Measurements from ENCODE around the gene EBF3. TPM values are rescaled to one million over a fixed set of nuclear protein-coding genes. Genes with fewer than 3 reads are reported as not detected.

The EBF3 gene
- total and polyA plus RNA-seq, 2 experiments from 2014 or later = 0.27 to 0.49 TPM

- H2AFZ ChIP-seq = no peak overlapping the region
- no peaks in the 10 kb centered on the region for H3K4me1 ChIP-seq (ENCODE audit: insufficient read depth)
- no peaks in the 10 kb centered on the region for H3K36me3 ChIP-seq (ENCODE audit: insufficient read depth)
- H3K9me2 ChIP-seq (ENCODE audit: insufficient read depth) = no peaks in the 10 kb centered on the region
- H4K20me1 ChIP-seq (replicated peaks; ENCODE audit: insufficient read depth) = no peaks in the 10 kb centered on the region
- H3K79me2 ChIP-seq (replicated peaks; ENCODE audit: insufficient read depth) = no peaks in the 10 kb centered on the region
- DNase-seq (ENCODE audit: low spot score) (no peak), ATAC-seq (no peak)
- H3K27ac ChIP-seq (ENCODE audit: low read depth) = no peak overlapping the region
- Mint-ChIP-seq H3K4me1 (peaks cover 9% of the 10 kb centered on the region), H3K27me3 (ENCODE audit: insufficient read depth, low read depth, poor library complexity) (peaks cover 6% of the 10 kb centered on the region), H3K36me3 (ENCODE audit: low read depth) (peaks cover 3% of the 10 kb centered on the region; the same call in 1 of the 3 replicates), H3K9me3 (peaks cover 4% of the 10 kb centered on the region; the same call in 2 of the 3 replicates), H3K27ac (no peak overlapping the region), H3K4me3 (no peak overlapping the region)
- H3F3A ChIP-seq (replicated peaks; ENCODE audit: low read depth) = no peaks in the 10 kb centered on the region
- H3K27me3 ChIP-seq (ENCODE audit: insufficient read depth) = no peaks in the 10 kb centered on the region
- H3K4me2 ChIP-seq = no peak overlapping the region
- TF ChIP-seq EZH2 (IDR thresholded peaks at IDR 0.05; ENCODE audit: low read depth, unreplicated experiment) = no peak
- no peak for TF ChIP-seq EZH2phosphoT487 (IDR thresholded peaks at IDR 0.05; ENCODE audit: unreplicated experiment)
- no peak for TF ChIP-seq ZNF331 (CRISPR knock-in tag; IDR thresholded peaks at IDR 0.05; ENCODE audit: low read depth)
- TF ChIP-seq, protein P1, sequence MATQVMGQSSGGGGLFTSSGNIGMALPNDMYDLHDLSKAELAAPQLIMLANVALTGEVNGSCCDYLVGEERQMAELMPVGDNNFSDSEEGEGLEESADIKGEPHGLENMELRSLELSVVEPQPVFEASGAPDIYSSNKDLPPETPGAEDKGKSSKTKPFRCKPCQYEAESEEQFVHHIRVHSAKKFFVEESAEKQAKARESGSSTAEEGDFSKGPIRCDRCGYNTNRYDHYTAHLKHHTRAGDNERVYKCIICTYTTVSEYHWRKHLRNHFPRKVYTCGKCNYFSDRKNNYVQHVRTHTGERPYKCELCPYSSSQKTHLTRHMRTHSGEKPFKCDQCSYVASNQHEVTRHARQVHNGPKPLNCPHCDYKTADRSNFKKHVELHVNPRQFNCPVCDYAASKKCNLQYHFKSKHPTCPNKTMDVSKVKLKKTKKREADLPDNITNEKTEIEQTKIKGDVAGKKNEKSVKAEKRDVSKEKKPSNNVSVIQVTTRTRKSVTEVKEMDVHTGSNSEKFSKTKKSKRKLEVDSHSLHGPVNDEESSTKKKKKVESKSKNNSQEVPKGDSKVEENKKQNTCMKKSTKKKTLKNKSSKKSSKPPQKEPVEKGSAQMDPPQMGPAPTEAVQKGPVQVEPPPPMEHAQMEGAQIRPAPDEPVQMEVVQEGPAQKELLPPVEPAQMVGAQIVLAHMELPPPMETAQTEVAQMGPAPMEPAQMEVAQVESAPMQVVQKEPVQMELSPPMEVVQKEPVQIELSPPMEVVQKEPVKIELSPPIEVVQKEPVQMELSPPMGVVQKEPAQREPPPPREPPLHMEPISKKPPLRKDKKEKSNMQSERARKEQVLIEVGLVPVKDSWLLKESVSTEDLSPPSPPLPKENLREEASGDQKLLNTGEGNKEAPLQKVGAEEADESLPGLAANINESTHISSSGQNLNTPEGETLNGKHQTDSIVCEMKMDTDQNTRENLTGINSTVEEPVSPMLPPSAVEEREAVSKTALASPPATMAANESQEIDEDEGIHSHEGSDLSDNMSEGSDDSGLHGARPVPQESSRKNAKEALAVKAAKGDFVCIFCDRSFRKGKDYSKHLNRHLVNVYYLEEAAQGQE (IDR thresholded peaks at IDR 0.05; ENCODE audit: unreplicated experiment) = no peak
- TF ChIP-seq ZNF114 (CRISPR knock-in tag; IDR thresholded peaks at IDR 0.05) = no peak
- TF ChIP-seq NANOG (IDR thresholded peaks at IDR 0.05; ENCODE audit: borderline replicate concordance) = no peak
- TF ChIP-seq STAT1 (IDR thresholded peaks at IDR 0.05; ENCODE audit: unreplicated experiment) = no peak
- TF ChIP-seq CREB1 (CRISPR knock-in tag; IDR thresholded peaks at IDR 0.05; ENCODE audit: low read depth) = no peak
- no peak for TF ChIP-seq JUNB (IDR thresholded peaks at IDR 0.05; ENCODE audit: unreplicated experiment)
- TF ChIP-seq POLR2AphosphoS5 (IDR thresholded peaks at IDR 0.05; ENCODE audit: low read depth) = no peak
- TF ChIP-seq, protein P2, sequence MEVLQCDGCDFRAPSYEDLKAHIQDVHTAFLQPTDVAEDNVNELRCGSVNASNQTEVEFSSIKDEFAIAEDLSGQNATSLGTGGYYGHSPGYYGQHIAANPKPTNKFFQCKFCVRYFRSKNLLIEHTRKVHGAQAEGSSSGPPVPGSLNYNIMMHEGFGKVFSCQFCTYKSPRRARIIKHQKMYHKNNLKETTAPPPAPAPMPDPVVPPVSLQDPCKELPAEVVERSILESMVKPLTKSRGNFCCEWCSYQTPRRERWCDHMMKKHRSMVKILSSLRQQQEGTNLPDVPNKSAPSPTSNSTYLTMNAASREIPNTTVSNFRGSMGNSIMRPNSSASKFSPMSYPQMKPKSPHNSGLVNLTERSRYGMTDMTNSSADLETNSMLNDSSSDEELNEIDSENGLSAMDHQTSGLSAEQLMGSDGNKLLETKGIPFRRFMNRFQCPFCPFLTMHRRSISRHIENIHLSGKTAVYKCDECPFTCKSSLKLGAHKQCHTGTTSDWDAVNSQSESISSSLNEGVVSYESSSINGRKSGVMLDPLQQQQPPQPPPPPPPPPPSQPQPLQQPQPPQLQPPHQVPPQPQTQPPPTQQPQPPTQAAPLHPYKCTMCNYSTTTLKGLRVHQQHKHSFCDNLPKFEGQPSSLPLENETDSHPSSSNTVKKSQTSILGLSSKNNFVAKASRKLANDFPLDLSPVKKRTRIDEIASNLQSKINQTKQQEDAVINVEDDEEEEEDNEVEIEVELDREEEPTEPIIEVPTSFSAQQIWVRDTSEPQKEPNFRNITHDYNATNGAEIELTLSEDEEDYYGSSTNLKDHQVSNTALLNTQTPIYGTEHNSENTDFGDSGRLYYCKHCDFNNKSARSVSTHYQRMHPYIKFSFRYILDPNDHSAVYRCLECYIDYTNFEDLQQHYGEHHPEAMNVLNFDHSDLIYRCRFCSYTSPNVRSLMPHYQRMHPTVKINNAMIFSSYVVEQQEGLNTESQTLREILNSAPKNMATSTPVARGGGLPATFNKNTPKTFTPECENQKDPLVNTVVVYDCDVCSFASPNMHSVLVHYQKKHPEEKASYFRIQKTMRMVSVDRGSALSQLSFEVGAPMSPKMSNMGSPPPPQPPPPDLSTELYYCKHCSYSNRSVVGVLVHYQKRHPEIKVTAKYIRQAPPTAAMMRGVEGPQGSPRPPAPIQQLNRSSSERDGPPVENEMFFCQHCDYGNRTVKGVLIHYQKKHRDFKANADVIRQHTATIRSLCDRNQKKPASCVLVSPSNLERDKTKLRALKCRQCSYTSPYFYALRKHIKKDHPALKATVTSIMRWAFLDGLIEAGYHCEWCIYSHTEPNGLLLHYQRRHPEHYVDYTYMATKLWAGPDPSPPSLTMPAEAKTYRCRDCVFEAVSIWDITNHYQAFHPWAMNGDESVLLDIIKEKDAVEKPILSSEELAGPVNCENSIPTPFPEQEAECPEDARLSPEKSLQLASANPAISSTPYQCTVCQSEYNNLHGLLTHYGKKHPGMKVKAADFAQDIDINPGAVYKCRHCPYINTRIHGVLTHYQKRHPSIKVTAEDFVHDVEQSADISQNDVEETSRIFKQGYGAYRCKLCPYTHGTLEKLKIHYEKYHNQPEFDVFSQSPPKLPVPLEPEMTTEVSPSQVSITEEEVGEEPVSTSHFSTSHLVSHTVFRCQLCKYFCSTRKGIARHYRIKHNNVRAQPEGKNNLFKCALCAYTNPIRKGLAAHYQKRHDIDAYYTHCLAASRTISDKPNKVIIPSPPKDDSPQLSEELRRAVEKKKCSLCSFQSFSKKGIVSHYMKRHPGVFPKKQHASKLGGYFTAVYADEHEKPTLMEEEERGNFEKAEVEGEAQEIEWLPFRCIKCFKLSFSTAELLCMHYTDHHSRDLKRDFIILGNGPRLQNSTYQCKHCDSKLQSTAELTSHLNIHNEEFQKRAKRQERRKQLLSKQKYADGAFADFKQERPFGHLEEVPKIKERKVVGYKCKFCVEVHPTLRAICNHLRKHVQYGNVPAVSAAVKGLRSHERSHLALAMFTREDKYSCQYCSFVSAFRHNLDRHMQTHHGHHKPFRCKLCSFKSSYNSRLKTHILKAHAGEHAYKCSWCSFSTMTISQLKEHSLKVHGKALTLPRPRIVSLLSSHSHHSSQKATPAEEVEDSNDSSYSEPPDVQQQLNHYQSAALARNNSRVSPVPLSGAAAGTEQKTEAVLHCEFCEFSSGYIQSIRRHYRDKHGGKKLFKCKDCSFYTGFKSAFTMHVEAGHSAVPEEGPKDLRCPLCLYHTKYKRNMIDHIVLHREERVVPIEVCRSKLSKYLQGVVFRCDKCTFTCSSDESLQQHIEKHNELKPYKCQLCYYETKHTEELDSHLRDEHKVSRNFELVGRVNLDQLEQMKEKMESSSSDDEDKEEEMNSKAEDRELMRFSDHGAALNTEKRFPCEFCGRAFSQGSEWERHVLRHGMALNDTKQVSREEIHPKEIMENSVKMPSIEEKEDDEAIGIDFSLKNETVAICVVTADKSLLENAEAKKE (CRISPR knock-in tag; IDR thresholded peaks at IDR 0.05) = no peak
- TF ChIP-seq, protein P3, sequence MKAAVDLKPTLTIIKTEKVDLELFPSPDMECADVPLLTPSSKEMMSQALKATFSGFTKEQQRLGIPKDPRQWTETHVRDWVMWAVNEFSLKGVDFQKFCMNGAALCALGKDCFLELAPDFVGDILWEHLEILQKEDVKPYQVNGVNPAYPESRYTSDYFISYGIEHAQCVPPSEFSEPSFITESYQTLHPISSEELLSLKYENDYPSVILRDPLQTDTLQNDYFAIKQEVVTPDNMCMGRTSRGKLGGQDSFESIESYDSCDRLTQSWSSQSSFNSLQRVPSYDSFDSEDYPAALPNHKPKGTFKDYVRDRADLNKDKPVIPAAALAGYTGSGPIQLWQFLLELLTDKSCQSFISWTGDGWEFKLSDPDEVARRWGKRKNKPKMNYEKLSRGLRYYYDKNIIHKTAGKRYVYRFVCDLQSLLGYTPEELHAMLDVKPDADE (IDR thresholded peaks at IDR 0.05) = no peak
- TF ChIP-seq, protein P4, sequence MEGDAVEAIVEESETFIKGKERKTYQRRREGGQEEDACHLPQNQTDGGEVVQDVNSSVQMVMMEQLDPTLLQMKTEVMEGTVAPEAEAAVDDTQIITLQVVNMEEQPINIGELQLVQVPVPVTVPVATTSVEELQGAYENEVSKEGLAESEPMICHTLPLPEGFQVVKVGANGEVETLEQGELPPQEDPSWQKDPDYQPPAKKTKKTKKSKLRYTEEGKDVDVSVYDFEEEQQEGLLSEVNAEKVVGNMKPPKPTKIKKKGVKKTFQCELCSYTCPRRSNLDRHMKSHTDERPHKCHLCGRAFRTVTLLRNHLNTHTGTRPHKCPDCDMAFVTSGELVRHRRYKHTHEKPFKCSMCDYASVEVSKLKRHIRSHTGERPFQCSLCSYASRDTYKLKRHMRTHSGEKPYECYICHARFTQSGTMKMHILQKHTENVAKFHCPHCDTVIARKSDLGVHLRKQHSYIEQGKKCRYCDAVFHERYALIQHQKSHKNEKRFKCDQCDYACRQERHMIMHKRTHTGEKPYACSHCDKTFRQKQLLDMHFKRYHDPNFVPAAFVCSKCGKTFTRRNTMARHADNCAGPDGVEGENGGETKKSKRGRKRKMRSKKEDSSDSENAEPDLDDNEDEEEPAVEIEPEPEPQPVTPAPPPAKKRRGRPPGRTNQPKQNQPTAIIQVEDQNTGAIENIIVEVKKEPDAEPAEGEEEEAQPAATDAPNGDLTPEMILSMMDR (conservative IDR thresholded peaks at IDR 0.05; ENCODE audit: low read depth in 2 of 2) = no peak
- H3K4me3 ChIP-seq = no peak overlapping the region
These were observed 103.7 kb downstream of the EBF3 start for GRCh38 chr10:129860396-129860795.
